Stimulated activated naive CD8-positive, alpha-beta T cell treated with anti-CD3 and anti-CD28 coated beads, Interleukin-15, Interleukin-2, amounts not matched to agents 100 ng/mL and 50 ng/mL, for 24 hours (primary cell): ENCODE measurements around the gene MRPL20.
"Not testable (repeated sequence)": the region's sequence is repeated elsewhere in the genome, so short reads cannot be mapped to it uniquely, and the experiment has no call there.

ENCODE experiments used
- H3K27ac Mint-ChIP-seq: one replicate; pipeline ENCODE4 v1.8.0; 2021; ENCODE audit warnings: mild to moderate bottlenecking, mixed read lengths
- H3K27me3 Mint-ChIP-seq: one replicate; pipeline ENCODE4 v1.8.0; 2021; ENCODE audit warnings: mixed read lengths
- H3K36me3 Mint-ChIP-seq: one replicate; pipeline ENCODE4 v1.8.0; 2021; ENCODE audit warnings: low read depth, mixed read lengths
- H3K4me1 Mint-ChIP-seq: one replicate; pipeline ENCODE4 v1.8.0; 2021; ENCODE audit warnings: low read depth, mixed read lengths
- H3K4me3 Mint-ChIP-seq: one replicate; pipeline ENCODE4 v1.8.0; 2021; ENCODE audit warnings: mild to moderate bottlenecking, mixed read lengths
- H3K9me3 Mint-ChIP-seq: one replicate; pipeline ENCODE4 v1.8.0; 2021; ENCODE audit warnings: mixed read lengths

Gene MRPL20

DNA sequence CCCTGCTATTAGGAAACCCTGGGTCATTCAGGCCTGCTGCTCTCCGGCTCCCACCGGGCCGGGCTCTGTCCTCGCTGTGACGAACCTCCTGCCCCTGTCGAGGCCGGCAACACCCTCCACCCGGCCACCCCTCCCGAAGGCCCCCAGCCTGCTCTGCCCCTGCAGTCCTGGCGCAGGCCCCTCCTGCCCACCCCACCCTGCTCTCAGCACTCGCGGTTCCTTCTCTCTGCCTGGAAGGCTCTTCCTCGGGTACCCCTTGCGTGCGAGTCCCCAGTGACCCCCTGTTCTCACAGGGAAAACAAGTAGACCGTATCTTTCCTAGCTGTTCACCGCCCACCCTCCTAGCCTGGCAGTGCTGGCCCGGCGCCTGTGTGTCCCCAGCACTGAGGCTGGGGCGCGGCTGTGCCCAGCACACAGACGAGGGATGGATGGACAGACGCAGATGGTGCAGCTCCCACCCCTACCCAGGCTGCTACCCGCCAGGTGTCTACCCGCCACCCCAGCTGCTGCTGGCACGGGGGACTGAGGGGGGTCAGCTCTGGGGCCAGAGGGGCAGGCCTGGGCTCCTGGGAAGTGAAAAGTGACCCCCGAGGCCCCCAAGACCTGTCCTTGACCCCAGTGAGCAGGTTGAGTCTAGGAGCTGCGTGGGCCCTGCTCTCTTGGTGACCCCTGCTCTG lies 25.3 kb upstream of the MRPL20 start:
- Mint-ChIP-seq H3K4me1 (peaks cover 23% of the 10 kb centered on the region), H3K36me3 (no peaks in the 10 kb centered on the region), H3K4me3 (no peak overlapping the region), H3K27ac (no peak overlapping the region), H3K9me3 (no peaks in the 10 kb centered on the region), H3K27me3 (peaks cover 21% of the 10 kb centered on the region)

- no peak overlapping the region for H3K4me3 Mint-ChIP-seq
- H3K4me1 Mint-ChIP-seq, result peaks cover 23% of the 10 kb centered on the region
- no peaks in the 10 kb centered on the region for H3K9me3 Mint-ChIP-seq
- no peaks in the 10 kb centered on the region for H3K36me3 Mint-ChIP-seq
- no peak overlapping the region for H3K27ac Mint-ChIP-seq
- H3K27me3 Mint-ChIP-seq, result peaks cover 21% of the 10 kb centered on the region
Observed at GRCh38 chr1:1431845-1432273, 24.8 kb upstream of the MRPL20 start.

GRCh38 chr1:1430992-1431844 lies 24.1 kb upstream of the MRPL20 start:
- Mint-ChIP-seq H3K27ac (no peak overlapping the region), H3K9me3 (no peaks in the 10 kb centered on the region), H3K4me3 (no peak overlapping the region), H3K27me3 (peaks cover 18% of the 10 kb centered on the region), H3K36me3 (no peaks in the 10 kb centered on the region), H3K4me1 (peaks cover 22% of the 10 kb centered on the region)

- peaks cover 20% of the 10 kb centered on the region for H3K4me1 Mint-ChIP-seq
- H3K4me3 Mint-ChIP-seq, result no peak overlapping the region
- no peak overlapping the region for H3K27ac Mint-ChIP-seq
- H3K9me3 Mint-ChIP-seq, result no peaks in the 10 kb centered on the region
- peaks cover 18% of the 10 kb centered on the region for H3K27me3 Mint-ChIP-seq
- no peaks in the 10 kb centered on the region for H3K36me3 Mint-ChIP-seq
Observed at GRCh38 chr1:1430114-1430982, 23.3 kb upstream of the MRPL20 start.

- Mint-ChIP-seq H3K27me3 (peaks cover 16% of the 10 kb centered on the region), H3K4me1 (peaks cover 14% of the 10 kb centered on the region), H3K36me3 (no peaks in the 10 kb centered on the region), H3K4me3 (no peak overlapping the region), H3K9me3 (no peaks in the 10 kb centered on the region), H3K27ac (no peak overlapping the region)
Observed at GRCh38 chr1:1429671-1430073, 22.6 kb upstream of the MRPL20 start.

DNA sequence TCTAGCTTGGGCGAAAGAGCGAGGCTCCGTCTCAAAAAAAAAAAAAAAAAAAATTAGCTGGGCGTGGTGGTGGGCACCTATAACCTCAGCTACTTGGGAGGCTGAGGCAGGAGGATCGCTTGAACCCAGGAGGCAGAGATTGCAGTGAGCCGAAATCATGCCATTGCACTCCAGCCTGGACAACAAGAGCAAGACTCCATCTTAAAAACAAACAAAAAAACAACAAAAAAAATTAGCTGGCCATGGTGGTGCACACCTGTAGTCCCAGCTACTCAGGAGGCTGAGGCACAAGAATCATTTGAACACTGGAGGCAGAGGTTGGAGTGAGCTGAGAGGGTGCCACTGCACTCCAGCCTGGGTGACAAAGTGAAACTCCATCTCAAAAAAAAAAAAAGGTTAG lies 21.9 kb upstream of the MRPL20 start:
- not testable (repeated sequence) for H3K9me3 Mint-ChIP-seq, H3K4me3 Mint-ChIP-seq, H3K27ac Mint-ChIP-seq, H3K36me3 Mint-ChIP-seq, H3K4me1 Mint-ChIP-seq
- peaks cover 16% of the 10 kb centered on the region for H3K27me3 Mint-ChIP-seq

- Mint-ChIP-seq H3K36me3 (no peaks in the 10 kb centered on the region), H3K27ac (no peak overlapping the region), H3K4me3 (peak overlapping the region; percentile 11), H3K4me1 (peaks cover 5% of the 10 kb centered on the region), H3K9me3 (no peaks in the 10 kb centered on the region), H3K27me3 (peaks cover 17% of the 10 kb centered on the region)
Observed at GRCh38 chr1:1428174-1428573, 21.1 kb upstream of the MRPL20 start.

DNA sequence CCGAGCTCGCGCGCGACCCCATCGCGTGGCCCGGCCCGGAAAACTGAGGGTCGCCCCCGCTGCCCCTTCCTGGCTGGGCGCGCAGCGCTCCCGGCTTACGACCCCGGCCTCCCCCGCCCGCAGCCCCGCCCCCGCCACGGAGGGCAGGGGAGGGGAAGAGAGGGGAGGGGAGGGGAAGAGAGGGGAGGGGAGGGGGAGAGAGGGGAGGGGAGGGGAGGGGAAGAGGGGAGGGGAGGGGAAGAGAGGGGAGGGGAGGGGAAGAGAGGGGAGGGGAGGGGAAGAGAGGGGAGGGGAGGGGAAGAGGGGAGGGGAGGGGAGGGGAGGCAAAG lies 20.7 kb upstream of the MRPL20 start:
- H3K9me3 Mint-ChIP-seq, result no peaks in the 10 kb centered on the region
- no peak overlapping the region for H3K4me3 Mint-ChIP-seq
- H3K27ac Mint-ChIP-seq, result no peak overlapping the region
- H3K36me3 Mint-ChIP-seq, result no peaks in the 10 kb centered on the region
- H3K4me1 Mint-ChIP-seq, result peaks cover 9% of the 10 kb centered on the region
- H3K27me3 Mint-ChIP-seq, result peaks cover 21% of the 10 kb centered on the region

GRCh38 chr1:1427106-1427819 lies 20.2 kb upstream of the MRPL20 start:
- Mint-ChIP-seq H3K27ac (no peak overlapping the region), H3K4me3 (no peak overlapping the region), H3K9me3 (no peaks in the 10 kb centered on the region), H3K27me3 (peaks cover 24% of the 10 kb centered on the region), H3K36me3 (no peaks in the 10 kb centered on the region), H3K4me1 (peaks cover 12% of the 10 kb centered on the region)

- Mint-ChIP-seq H3K9me3 (no peaks in the 10 kb centered on the region), H3K4me1 (peaks cover 12% of the 10 kb centered on the region), H3K27ac (no peak overlapping the region), H3K4me3 (no peak overlapping the region), H3K27me3 (peaks cover 24% of the 10 kb centered on the region), H3K36me3 (no peaks in the 10 kb centered on the region)
Observed at GRCh38 chr1:1426496-1427105, 19.5 kb upstream of the MRPL20 start.

- H3K4me1 Mint-ChIP-seq, result peaks cover 12% of the 10 kb centered on the region
- H3K9me3 Mint-ChIP-seq, result no peaks in the 10 kb centered on the region
- H3K4me3 Mint-ChIP-seq, result no peak overlapping the region
- H3K27me3 Mint-ChIP-seq, result peaks cover 24% of the 10 kb centered on the region
- H3K27ac Mint-ChIP-seq, result no peak overlapping the region
- no peaks in the 10 kb centered on the region for H3K36me3 Mint-ChIP-seq
Observed at GRCh38 chr1:1425753-1426495, 18.8 kb upstream of the MRPL20 start.

DNA sequence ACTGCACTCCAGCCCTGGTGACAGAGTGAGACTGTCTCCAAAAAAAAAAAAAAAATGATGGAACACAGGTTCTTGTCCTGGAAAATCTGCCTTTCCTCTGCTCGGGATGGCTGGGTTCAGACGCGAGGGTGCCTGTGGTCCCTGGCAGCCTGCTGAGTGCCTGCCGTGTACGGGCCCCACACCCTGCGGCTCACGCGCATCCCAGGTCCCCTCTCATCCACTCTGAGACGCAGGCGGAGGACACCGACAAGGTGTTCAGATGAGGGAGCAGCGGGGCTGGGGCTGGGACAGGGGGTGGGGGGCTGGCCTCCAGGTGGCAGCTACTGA lies 18.3 kb upstream of the MRPL20 start:
- H3K4me3 Mint-ChIP-seq, result no peak overlapping the region
- H3K4me1 Mint-ChIP-seq, result peaks cover 12% of the 10 kb centered on the region
- H3K27ac Mint-ChIP-seq, result no peak overlapping the region
- H3K9me3 Mint-ChIP-seq, result no peaks in the 10 kb centered on the region
- no peaks in the 10 kb centered on the region for H3K36me3 Mint-ChIP-seq
- peaks cover 24% of the 10 kb centered on the region for H3K27me3 Mint-ChIP-seq

DNA sequence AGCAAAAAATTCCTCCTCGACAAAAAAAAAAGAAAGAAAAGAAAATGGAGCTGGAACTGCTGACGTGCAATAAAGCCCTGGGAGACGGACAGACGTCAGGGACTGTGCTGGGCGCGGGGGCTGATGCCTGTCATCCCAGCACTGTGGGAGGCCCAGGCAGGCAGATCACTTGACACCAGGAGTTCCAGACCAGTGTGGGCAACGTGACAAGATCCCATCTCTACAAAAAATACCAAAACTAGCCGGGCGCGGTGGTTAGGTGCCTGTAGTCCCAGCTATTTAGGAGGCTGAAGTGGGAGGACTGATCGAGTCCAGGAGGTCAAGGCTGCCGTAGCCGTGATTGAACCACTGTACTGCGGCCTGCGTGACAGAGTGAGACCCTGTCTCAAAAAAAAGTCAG lies 17.6 kb upstream of the MRPL20 start:
- no peak overlapping the region for H3K27ac Mint-ChIP-seq
- no peaks in the 10 kb centered on the region for H3K36me3 Mint-ChIP-seq
- peaks cover 19% of the 10 kb centered on the region for H3K27me3 Mint-ChIP-seq
- H3K4me1 Mint-ChIP-seq, result peaks cover 12% of the 10 kb centered on the region
- H3K9me3 Mint-ChIP-seq, result no peaks in the 10 kb centered on the region
- no peak overlapping the region for H3K4me3 Mint-ChIP-seq

DNA sequence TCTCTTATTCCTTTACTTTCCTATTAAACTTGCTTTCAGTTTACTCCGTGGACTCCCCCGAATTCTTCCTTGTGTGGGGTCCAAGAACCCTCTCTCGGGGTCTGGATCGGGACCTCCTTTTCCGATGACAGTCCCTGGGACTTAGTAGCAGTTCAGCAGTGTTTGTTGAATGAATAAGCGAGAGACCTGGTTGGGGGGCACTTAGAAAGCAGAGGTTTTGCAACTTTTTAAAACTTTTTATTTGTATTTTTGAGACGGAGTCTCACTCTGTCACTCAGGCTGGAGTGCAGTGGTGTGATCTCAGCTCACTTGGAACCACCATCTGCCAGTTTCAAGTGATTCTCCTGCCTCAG lies 16.1 kb upstream of the MRPL20 start:
- Mint-ChIP-seq H3K9me3 (no peaks in the 10 kb centered on the region), H3K4me1 (peaks cover 16% of the 10 kb centered on the region), H3K27me3 (peaks cover 11% of the 10 kb centered on the region), H3K36me3 (no peaks in the 10 kb centered on the region), H3K27ac (no peak overlapping the region), H3K4me3 (no peak overlapping the region)
